Right cardiac atrium (tissue), 5 donors: ENCODE data around the gene NADSYN1. TPM values are rescaled to one million over a fixed set of nuclear protein-coding genes. Genes with fewer than 3 reads are reported as not detected.
"Not testable (repeated sequence)": the region's sequence is repeated elsewhere in the genome, so short reads cannot be mapped to it uniquely, and the experiment has no call there.

Experiments used
- ATAC-seq, 2 donors: fragments of 200-7000 bp; cut with Tn5 transposase; one replicate each; pipeline versions ENCODE4 v1.8.0 to v1.9.1; 2020; ENCODE audit warnings: moderate library complexity in 2 of 2, mild to moderate bottlenecking in 1 of 2
- DNase-seq, 3 donors: peaks; one replicate each; pipeline ENCODE4 v3.0.0-alpha.2; 2020
- H3K27ac ChIP-seq: one replicate; pipeline ENCODE4 v1.5.1; 2013; ENCODE audit warnings: mild to moderate bottlenecking, low read length, control low read depth, moderate library complexity
- H3K27me3 ChIP-seq: one replicate; pipeline ENCODE4 v1.6.1; 2013; ENCODE audit not compliant: control insufficient read depth, insufficient read depth
- H3K4me1 ChIP-seq: one replicate; pipeline ENCODE4 v1.6.1; 2013; ENCODE audit warnings: low read length; ENCODE audit not compliant: control insufficient read depth, insufficient read depth
- H3K4me3 ChIP-seq: one replicate; pipeline ENCODE4 v1.5.1; 2013; ENCODE audit warnings: low read length, control low read depth
- H3K9me3 ChIP-seq: one replicate; pipeline ENCODE4 v1.6.1; 2013; ENCODE audit warnings: low read length; ENCODE audit not compliant: control insufficient read depth
- WGBS: extraction: QIAGEN DNeasy Blood & Tissue Kit; methylation state at CpG from one replicate; pipeline ENCODE4 v1.1.7; 2013; 5-methylcytosine and 5-hydroxymethylcytosine counted together
- intact Hi-C, 4 donors: fragments of 100-400 bp; cut with DNase I; formaldehyde crosslinking; loops; one replicate each; pipeline versions ENCODE4 v1.11.0 to v1.14.0; 2022 to 2023
- polyA plus RNA-seq: library from polyadenylated mRNA; stranded (reverse); fragments of 200-250 nt; gene quantifications from one replicate; pipeline ENCODE4 v1.2.3, GENCODE V29; 2013
- total RNA-seq, 4 donors: library from RNA; stranded (reverse); fragmentation: NEBNext Ultra II Directional; extraction: Animal tissue kit (Norgen Biotek cat#: 25700); gene quantifications; one replicate each; pipeline ENCODE4 v1.2.1, GENCODE V29; 2021
- donor health status: healthy with polysubstance abuse.
- donor health status: DM: no; HTN: yes; CAD: no.
- donor health status: DM: no; HTN: no; CAD: no.
- donor health status: DM: no; HTN: yes; CAD: no; lungs with severe emphysema.
- donor health status: DM: yes; HTN: yes; CAD: no.

NADSYN1 gene
- total and polyA plus RNA-seq, 5 donors: 21.5 to 28.2 (median 25.1) TPM

DNA sequence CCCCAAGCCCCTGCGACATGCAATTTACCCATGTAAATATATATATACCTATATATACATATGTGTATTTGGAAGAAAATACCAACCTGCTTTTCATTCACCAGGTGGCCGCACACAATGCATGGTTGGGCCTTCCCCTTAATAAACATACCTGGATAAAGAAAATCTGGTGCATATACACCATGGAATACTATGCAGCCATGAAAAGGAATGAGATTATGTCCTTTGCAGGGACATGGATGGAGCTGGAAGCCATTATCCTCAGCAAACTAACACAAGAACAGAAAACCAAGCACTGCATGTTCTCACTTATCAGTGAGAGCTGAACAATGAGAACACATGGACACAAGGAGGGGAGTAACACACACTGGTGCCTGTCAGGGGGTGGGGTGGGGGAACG, 30.7 kb upstream of the NADSYN1 start:
- H3K4me1 ChIP-seq, intact Hi-C loops, H3K4me3 ChIP-seq, H3K27me3 ChIP-seq, DNase-seq, H3K27ac ChIP-seq, H3K9me3 ChIP-seq, ATAC-seq: not testable (repeated sequence)
- WGBS: 95% methylated on average over 3 of the region's 3 CpGs

- H3K4me3 ChIP-seq: no peak overlapping the region
- ATAC-seq (no peak), DNase-seq (no peak)
- H3K27ac ChIP-seq: no peak overlapping the region
- H3K4me1 ChIP-seq: no peaks in the 10 kb centered on the region
- H3K27me3 ChIP-seq: no peaks in the 10 kb centered on the region
- intact Hi-C loops: no loop called here
- no peaks in the 10 kb centered on the region for H3K9me3 ChIP-seq
- 72% methylated on average over 7 of the region's 7 CpGs for WGBS
These were observed 29.7 kb upstream of the NADSYN1 start for GRCh38 chr11:71423181-71423790.

DNA sequence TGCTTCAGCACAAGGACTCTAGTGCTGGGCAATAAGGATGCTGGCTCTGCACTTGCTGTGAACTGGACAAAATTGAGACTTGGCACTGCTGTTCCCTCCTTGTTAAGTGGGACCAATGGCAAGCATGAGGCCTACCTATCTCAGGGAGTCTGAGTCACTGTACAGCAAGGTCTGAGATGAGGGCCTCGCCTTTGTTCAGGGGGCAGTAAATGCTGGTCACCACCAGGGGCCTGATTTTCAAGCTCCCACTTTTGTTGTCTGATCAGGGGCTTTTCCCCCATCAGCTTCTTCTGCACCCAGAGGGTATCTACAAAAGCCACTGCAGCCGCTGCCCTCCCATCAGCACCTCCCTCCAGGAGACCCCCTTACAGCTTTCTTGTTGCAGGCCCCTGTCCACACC, 27.6 kb upstream of the NADSYN1 start:
- Histone ChIP-seq H3K27ac (no peak overlapping the region), H3K4me1 (no peaks in the 10 kb centered on the region), H3K4me3 (no peak overlapping the region), H3K9me3 (no peaks in the 10 kb centered on the region), H3K27me3 (no peaks in the 10 kb centered on the region)
- WGBS: 95% methylated on average over 2 of the region's 2 CpGs
- intact Hi-C loops: no loop called here
- ATAC-seq (no peak), DNase-seq (no peak)

DNA sequence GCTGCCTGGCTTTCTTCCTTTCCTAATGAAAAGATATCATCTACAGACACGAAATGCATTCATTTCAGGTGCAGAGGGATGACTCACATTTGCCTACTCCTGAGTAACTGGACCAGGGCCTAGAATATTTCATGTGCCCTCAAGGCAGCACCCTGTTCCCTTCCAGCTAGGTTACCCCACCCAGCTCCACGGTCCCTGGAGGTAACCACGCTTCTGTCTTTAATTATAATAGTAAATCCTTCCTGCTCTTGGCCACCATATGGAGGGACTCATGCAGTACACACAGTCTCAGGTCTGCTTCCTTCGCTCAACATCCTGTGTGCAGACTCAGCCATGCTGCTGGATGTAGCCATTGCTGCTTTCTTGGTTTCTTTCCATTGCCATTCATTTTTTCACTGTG, 27.1 kb upstream of the NADSYN1 start:
- WGBS: 77% methylated on average over 4 of the region's 4 CpGs
- intact Hi-C loops: no loop called here
- no peak overlapping the region for H3K4me3 ChIP-seq
- no peak for DNase-seq
- no peaks in the 10 kb centered on the region for H3K4me1 ChIP-seq
- no peak overlapping the region for H3K27ac ChIP-seq
- ATAC-seq: no peak
- H3K27me3 ChIP-seq: no peaks in the 10 kb centered on the region
- H3K9me3 ChIP-seq: no peaks in the 10 kb centered on the region

GRCh38 chr11:71426413-71426812, 26.6 kb upstream of the NADSYN1 start:
- DNase-seq (no peak), ATAC-seq (no peak)
- H3K27ac ChIP-seq: no peak overlapping the region
- no peak overlapping the region for H3K4me3 ChIP-seq
- WGBS: 66% methylated on average over 3 of the region's 3 CpGs
- intact Hi-C loops: no loop called here
- H3K4me1 ChIP-seq: no peaks in the 10 kb centered on the region
- H3K9me3 ChIP-seq: no peaks in the 10 kb centered on the region
- H3K27me3 ChIP-seq: no peaks in the 10 kb centered on the region

GRCh38 chr11:71428861-71429435, 24.1 kb upstream of the NADSYN1 start:
- H3K4me3 ChIP-seq: no peak overlapping the region
- WGBS: 44% methylated on average over 7 of the region's 7 CpGs
- peaks cover 7% of the 10 kb centered on the region for H3K4me1 ChIP-seq
- peak overlapping the region; percentile 6 for H3K27ac ChIP-seq
- intact Hi-C loops: no loop called here
- ATAC-seq (peak; percentile 62 to 79), DNase-seq (peak; percentile 86 to 92 (median 90))
- no peaks in the 10 kb centered on the region for H3K27me3 ChIP-seq
- H3K9me3 ChIP-seq: no peaks in the 10 kb centered on the region

DNA sequence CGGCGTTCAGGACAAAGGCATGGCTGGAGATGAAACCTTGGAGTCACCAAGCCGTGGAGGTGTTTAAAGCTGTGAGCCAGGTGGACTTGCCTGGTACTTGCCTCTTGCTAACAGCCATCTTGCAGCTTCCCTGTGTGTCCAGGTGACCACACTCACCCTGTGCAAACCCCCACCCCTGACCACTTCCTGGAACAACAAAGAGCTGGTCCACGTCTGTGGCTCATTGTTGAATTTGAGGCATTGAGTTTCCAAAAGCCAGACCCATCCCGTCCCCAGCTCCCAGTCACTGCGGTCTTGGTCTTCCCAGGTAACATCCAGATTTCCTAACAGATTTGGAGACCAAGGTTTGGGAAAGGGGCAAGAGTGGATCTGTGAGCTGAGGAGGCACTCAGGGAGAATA, 23.3 kb upstream of the NADSYN1 start:
- DNase-seq (no peak), ATAC-seq (no peak)
- intact Hi-C loops: no loop called here
- peaks cover 7% of the 10 kb centered on the region for H3K4me1 ChIP-seq
- H3K27ac ChIP-seq: no peak overlapping the region
- H3K27me3 ChIP-seq: no peaks in the 10 kb centered on the region
- no peaks in the 10 kb centered on the region for H3K9me3 ChIP-seq
- WGBS: 95% methylated on average over 6 of the region's 6 CpGs
- H3K4me3 ChIP-seq: no peak overlapping the region

- H3K4me1 ChIP-seq: peaks cover 7% of the 10 kb centered on the region
- H3K27me3 ChIP-seq: no peaks in the 10 kb centered on the region
- H3K27ac ChIP-seq: no peak overlapping the region
- intact Hi-C loops: no loop called here
- H3K4me3 ChIP-seq: no peak overlapping the region
- no peak for ATAC-seq
- no peaks in the 10 kb centered on the region for H3K9me3 ChIP-seq
- DNase-seq: peak in 1 of 3 donors; percentile 51
- WGBS: 84% methylated on average over 9 of the region's 9 CpGs
These were observed 22.8 kb upstream of the NADSYN1 start for GRCh38 chr11:71430166-71430565.

DNA sequence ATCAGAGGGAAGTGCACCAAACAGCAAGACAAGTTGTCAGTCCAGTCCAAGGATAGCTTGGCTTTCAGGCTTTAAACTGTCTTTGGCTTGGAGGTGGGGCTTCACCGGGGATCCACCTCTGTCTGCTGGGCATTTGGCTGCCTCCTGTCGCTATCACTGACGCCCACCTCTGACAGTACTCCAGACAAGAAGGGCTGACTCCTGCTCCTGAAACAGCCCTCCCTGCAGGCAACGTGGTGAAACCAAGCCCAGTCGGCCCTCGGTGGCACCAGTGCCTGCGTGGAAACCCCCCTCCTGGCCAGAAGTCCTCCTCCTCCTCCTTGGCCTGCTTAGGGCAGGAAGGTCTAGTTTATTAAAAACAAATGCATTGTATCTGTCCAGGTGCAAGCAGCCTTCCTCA, 21.7 kb upstream of the NADSYN1 start:
- intact Hi-C loops: no loop called here
- WGBS: 49% methylated on average over 7 of the region's 7 CpGs
- no peaks in the 10 kb centered on the region for H3K27me3 ChIP-seq
- no peaks in the 10 kb centered on the region for H3K9me3 ChIP-seq
- no peak overlapping the region for H3K27ac ChIP-seq
- peaks cover 7% of the 10 kb centered on the region for H3K4me1 ChIP-seq
- H3K4me3 ChIP-seq: no peak overlapping the region
- peak in 1 of 3 donors; percentile 49 for DNase-seq
- ATAC-seq: no peak

DNA sequence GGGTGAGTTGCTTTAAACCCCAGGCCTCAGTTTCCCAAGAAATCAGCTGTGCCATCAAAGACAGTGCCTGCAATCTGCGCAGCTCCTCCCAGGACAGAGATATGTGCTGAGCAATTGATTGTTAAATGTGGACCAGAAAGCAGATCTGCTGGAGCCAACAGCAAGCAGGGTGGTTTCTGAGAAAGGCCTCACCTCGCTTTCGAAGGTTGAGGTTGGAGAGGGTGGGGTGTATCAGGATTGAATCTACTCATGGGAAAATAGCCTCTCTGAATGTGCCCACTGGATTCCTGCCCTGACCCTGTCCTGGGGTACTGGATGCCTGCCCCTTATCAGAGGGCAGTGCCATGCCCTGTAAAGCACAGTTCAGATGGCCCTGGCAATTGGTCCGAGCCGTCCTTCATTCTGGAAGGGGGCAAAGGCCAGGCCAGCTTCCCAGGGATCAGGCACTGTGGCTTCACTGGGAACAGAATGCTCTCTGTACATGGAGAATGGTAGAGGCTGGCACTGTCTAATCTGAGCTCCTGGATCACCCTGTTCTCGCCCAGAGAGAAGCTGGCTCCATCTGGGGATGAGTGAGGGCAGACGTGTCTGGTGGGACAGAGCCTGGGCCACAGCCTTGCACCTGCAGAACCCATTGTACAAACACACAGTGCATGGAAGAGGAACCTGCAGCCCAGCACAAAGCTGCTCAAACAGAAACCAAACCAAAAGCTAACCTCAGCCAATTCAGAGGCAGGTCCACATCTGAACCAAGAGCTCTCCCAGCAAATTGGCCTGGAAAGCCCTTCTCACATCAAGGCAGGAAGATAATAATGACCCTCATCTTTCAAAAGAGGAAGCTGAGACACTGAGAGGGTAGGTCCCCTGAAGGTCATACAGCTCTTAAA, 20.0 kb upstream of the NADSYN1 start:
- DNase-seq (peak in 2 of 3 donors; percentile 44 to 71), ATAC-seq (peak; percentile 42 to 54)
- no peaks in the 10 kb centered on the region for H3K9me3 ChIP-seq
- WGBS: 67% methylated on average over 7 of the region's 7 CpGs
- H3K4me1 ChIP-seq: peaks cover 7% of the 10 kb centered on the region
- H3K27ac ChIP-seq: peak overlapping the region; percentile 95
- intact Hi-C loops: no loop called here
- H3K27me3 ChIP-seq: no peaks in the 10 kb centered on the region
- H3K4me3 ChIP-seq: no peak overlapping the region
